ENCODE data around the gene FYB1. TPM values are rescaled to one million over a fixed set of nuclear protein-coding genes. Genes with fewer than 3 reads are reported as not detected.

Gene FYB1
- total RNA-seq, 4 donors from 2014 or later: 1.8 to 16.5 (median 4.8) TPM

- TF ChIP-seq POLR2A (IDR thresholded peaks at IDR 0.05): no peak
- peak; percentile 80 to 86 (median 83) for TF ChIP-seq CTCF (IDR thresholded peaks at IDR 0.05)
- H3K4me3 ChIP-seq: no peak overlapping the region
- no peaks in the 10 kb centered on the region for H3K9me3 ChIP-seq
These were observed 138.7 kb downstream of the FYB1 start for GRCh38 chr5:39080597-39081204.

GRCh38 chr5:39080168-39080567, 139.2 kb downstream of the FYB1 start:
- Histone ChIP-seq H3K36me3 (no peaks in the 10 kb centered on the region), H3K27ac (no peak overlapping the region), H3K27me3 (no peaks in the 10 kb centered on the region), H3K4me1 (peaks cover 0 to 4% of the 10 kb centered on the region in 2 donors), H3K4me3 (no peak overlapping the region), H3K9me3 (no peaks in the 10 kb centered on the region)
- intact Hi-C loops (cut with DNase I; ENCODE audit: low total_unique reads): no loop called here
- no peak for DNase-seq
- TF ChIP-seq POLR2A (IDR thresholded peaks at IDR 0.05) (no peak), CTCF (IDR thresholded peaks at IDR 0.05) (no peak)

More at GRCh38 chr5:39080597-39081204, 138.7 kb downstream of the FYB1 start:
- no peaks in the 10 kb centered on the region for H3K27me3 ChIP-seq
- intact Hi-C loops (cut with DNase I; ENCODE audit: low total_unique reads): no loop called here
- no peaks in the 10 kb centered on the region for H3K36me3 ChIP-seq
- peaks cover 0 to 2% of the 10 kb centered on the region in 2 donors for H3K4me1 ChIP-seq
- peak; percentile 51 to 59 for DNase-seq
- no peak overlapping the region for H3K27ac ChIP-seq

- no peaks in the 10 kb centered on the region for H3K36me3 ChIP-seq
- DNase-seq: no peak
- peaks cover 0 to 4% of the 10 kb centered on the region in 2 donors for H3K4me1 ChIP-seq
- H3K27me3 ChIP-seq: no peaks in the 10 kb centered on the region
- intact Hi-C loops (cut with DNase I; ENCODE audit: low total_unique reads): no loop called here
- no peak overlapping the region for H3K4me3 ChIP-seq
- no peak for TF ChIP-seq CTCF (IDR thresholded peaks at IDR 0.05)
- TF ChIP-seq POLR2A (IDR thresholded peaks at IDR 0.05): no peak
- no peak overlapping the region for H3K27ac ChIP-seq
- H3K9me3 ChIP-seq: no peaks in the 10 kb centered on the region
These were observed 140.2 kb downstream of the FYB1 start for GRCh38 chr5:39079147-39079546.

- no peaks in the 10 kb centered on the region for H3K27me3 ChIP-seq
- no peaks in the 10 kb centered on the region for H3K9me3 ChIP-seq
- H3K36me3 ChIP-seq: no peaks in the 10 kb centered on the region
- intact Hi-C loops (cut with DNase I; ENCODE audit: low total_unique reads): no loop called here
- no peak overlapping the region for H3K4me3 ChIP-seq
- peak overlapping the region; percentile 99 for H3K27ac ChIP-seq
- TF ChIP-seq POLR2A (IDR thresholded peaks at IDR 0.05) (no peak), CTCF (IDR thresholded peaks at IDR 0.05) (no peak)
- H3K4me1 ChIP-seq: peaks cover 3 to 4% of the 10 kb centered on the region in 2 donors
- no peak for DNase-seq
These were observed 142.3 kb downstream of the FYB1 start for GRCh38 chr5:39076757-39077728.
